GM21423 (cell line): Measurements from ENCODE around the gene FCHSD1.

Experiments used
- ATAC-seq: cut with Tn5 transposase; IDR thresholded peaks from one replicate; pipeline ENCODE4 v1.9.1; 2021; ENCODE audit warnings: mild to moderate bottlenecking, moderate library complexity; ENCODE audit not compliant: unreplicated experiment

The FCHSD1 gene

DNA sequence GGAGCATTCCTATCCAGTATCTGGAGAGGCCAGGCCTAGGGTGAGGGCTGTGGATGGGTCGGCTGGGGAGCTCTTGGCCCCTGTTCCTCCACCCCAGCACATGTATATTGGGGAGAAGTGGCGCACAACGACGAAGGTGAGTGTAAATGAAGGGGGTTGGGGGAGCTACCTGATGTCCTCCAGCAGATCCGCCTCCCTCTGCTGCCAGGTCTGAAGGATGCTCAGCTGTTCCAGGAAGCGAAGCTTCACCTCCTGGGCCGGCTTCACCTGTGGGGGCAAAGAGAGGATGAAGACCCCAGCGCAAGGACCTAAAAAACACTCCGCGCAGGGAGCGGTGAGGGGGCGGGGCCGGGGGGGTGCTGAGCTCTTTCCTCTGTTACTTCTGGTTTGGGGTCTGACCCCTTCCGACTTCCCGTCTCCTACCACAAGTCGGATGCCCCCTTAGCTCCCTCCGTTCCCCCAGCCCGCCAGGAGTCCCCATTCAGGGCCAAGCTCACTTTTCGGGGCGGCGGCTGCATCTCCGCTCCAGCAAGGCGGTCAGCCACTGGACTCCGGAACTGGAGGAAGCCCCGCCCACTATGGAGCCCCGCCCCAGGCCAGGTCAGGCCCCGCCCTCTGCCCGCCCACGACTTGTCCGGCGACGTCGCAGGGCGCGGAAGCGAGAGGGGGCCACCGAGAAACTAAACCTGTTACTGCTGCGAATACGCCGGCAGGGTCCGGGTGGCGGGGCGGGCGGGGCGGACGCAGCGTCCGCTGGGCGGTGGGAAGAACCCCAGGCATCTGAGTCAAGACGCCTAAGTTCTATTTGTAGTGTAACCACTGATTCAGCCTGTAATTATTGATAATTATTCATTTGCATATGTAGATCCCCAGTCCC lies at the start of gene FCHSD1:
Gene FCHSD1, minus strand, starts transcription at position 568 of the 877 bp plus-strand sequence. Its CDS starts 50 bp downstream, at position 518.
- peak; percentile 97 for ATAC-seq

DNA sequence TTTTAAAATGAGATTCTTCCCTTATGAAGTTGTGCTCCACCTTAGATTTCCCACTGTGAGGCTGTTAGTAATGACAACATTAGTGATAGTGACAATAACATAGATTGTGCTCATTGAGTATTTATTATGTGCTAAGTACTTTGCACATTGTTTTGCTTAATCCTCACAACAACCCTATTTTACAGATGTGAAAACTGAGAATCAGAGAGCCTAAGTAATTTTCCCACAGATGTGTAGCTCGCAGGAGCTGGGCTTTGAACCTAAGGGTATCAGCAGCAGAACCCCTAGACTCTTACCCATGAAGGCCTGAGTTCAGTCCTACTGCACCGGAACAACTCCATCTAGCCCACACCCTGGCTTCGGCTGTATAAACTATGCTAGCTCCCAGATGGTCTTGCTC lies 46.4 kb upstream of the FCHSD1 start:
- no peak for ATAC-seq

- ATAC-seq, result no peak
These were observed 45.2 kb upstream of the FCHSD1 start for GRCh38 chr5:141696431-141696830.

DNA sequence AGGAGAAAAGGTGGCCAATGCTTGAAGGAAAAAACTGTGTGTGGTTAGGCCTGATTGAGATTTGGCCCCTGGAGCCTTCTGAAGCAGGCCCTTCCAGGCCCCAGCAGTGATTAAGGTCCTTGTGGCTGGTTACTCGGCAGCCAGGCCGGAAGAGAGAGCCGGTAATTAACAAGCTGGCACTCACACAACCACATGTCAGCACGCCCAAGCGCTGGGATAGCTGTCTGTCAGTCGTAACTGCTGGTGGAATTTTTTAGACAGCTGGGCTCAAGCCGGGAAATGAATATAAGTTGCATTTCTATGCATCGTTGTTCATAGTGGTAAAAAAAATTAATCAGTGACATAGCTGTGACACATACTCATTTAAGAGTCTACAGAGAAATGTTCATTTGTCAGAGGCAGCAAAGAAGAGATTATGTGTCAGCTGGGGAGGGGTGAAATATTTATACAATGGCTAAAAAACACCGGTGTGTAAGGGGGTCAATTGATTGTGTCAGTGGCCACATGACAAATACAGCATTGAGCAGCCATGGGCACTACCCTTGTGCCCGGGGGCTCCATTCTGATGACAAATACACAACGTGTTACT lies 44.5 kb upstream of the FCHSD1 start:
- no peak for ATAC-seq

- no peak for ATAC-seq
These were observed 43.3 kb upstream of the FCHSD1 start for GRCh38 chr5:141694479-141694878.

DNA sequence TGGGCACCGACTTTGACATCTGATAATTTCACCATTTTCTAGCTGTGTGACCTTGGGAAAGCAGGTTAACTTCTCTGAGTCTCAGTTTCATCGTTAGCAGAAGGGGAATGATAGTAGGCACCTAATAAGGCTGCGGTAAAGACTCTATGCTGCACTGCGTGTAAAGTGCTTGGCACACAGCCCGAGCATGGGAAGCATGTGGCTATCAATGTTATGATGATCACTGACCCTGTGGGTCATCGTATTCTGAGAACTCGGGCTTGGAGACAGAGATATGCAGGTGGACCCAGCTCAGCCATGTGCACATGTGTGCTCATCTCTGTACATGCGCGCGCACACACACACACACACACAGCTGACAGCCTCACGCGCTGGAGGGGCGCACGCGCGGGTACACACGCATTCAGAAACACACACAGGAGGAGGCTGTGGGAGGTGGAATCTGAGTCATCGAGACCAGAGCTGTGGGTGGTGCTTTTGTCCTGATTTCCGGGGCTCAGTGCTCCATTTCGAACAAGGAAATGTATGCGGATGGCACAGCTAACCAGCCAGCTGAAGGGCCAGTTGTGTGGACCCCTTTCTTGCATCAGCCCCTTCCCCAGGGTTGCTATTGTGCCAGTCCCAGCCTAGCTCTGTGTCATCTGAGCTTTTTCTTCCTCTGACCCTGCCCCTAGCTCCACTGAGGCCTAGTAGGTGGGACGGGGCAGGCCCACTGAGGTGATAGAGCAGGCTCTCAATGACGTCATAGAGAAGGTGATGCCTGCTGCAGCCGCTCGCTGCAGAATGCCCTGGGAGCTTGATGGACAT lies 41.9 kb upstream of the FCHSD1 start:
- ATAC-seq, result no peak

- no peak for ATAC-seq
These were observed 41.3 kb upstream of the FCHSD1 start for GRCh38 chr5:141692533-141692888.

DNA sequence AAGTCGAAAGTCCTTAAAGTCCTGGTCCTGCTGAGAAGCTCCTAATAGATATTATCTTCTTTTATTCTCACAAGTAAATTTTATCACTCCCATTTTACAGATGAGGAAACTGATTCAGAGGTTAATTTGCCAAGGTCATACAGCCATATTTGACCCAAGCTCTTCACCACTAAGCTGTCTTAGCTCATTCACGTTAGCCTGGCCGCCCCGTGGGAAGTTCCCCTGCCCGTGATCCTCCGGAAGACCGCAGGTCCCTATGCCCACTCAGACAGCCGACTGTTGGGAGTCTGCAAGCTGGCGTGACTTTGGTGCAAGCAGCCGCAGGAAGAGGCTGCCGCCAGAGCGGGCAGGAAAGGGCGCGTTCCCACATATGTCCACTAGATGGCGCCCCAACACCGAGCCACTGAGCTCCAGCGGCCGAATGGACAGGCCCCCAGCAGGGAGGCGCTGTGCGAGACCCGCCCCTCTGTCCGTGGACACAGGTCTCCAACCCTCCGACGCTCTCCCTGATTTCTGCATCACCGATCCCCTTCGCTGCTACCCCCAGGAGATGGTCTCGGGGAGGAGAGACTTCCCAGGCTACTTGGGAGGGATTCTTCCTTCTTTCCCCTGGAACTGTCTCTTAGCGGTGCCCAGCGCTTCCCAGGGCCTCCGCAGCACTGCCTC lies 40.8 kb upstream of the FCHSD1 start:
- ATAC-seq, result peak; percentile 86

GRCh38 chr5:141691286-141691866 lies 40.2 kb upstream of the FCHSD1 start:
- no peak for ATAC-seq

DNA sequence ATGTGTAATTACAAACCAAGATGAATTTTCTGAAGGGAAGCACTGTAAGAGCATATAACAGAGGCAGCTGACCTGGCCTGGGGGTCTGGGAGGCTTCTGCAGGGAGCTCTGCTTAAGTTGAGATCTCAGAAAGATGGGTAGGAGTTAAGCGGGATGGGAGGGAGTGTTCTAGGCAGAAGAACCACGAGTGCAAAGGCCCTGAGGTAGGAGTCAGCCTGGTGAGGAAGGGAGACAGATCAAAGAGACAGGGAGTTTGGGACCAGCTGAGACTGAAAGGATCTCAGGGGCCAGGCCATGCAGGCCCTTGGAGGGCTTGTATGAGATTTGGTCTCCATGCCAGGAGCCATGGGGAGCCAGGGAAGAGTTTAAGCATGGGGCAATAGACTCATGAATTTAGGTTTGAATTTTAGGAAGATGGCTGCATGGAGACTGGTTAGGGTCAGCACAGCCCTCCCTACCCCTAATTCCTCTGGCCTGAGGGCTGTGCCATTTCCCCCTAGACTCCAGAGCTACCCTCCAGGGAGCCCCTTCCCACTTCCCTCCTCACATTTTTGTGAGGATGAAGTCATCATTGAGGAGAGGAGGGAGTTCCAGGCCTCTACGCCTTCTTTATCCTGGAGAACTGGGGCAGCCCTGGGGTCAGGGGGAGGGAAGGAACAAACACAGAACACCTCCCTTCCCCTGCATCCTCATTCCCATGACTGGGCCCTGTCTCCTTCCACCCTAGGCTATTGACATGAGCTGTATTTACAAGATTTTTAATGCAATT lies 35.6 kb upstream of the FCHSD1 start:
- ATAC-seq, result no peak

GRCh38 chr5:141685591-141685990 lies 34.4 kb upstream of the FCHSD1 start:
- no peak for ATAC-seq

DNA sequence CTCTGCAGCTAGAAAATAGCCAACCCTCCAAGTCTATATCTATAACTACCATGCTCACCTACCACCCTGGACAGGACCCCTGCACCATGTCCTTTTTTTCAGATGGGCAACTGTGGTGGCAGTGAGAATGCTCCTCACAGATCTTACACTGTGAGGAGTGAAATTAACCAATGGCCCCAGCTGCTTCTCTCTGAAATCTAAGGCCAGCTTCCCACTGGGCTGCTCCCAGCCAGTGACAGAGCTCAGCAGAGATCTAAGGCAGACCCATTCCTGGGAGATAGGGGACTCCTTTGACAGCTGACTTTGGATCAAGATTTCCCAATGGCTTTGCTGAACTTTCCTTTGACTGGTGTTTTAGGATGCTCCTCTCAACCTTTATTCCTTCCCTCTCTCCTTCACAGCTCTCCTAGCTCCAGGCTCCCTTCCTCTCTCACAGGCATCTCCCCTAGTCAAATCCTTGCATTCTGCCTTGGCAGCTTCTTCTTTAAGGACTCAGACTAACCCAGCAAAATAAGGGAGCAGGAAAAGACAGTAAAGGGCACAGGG lies 32.5 kb upstream of the FCHSD1 start:
- ATAC-seq, result no peak

DNA sequence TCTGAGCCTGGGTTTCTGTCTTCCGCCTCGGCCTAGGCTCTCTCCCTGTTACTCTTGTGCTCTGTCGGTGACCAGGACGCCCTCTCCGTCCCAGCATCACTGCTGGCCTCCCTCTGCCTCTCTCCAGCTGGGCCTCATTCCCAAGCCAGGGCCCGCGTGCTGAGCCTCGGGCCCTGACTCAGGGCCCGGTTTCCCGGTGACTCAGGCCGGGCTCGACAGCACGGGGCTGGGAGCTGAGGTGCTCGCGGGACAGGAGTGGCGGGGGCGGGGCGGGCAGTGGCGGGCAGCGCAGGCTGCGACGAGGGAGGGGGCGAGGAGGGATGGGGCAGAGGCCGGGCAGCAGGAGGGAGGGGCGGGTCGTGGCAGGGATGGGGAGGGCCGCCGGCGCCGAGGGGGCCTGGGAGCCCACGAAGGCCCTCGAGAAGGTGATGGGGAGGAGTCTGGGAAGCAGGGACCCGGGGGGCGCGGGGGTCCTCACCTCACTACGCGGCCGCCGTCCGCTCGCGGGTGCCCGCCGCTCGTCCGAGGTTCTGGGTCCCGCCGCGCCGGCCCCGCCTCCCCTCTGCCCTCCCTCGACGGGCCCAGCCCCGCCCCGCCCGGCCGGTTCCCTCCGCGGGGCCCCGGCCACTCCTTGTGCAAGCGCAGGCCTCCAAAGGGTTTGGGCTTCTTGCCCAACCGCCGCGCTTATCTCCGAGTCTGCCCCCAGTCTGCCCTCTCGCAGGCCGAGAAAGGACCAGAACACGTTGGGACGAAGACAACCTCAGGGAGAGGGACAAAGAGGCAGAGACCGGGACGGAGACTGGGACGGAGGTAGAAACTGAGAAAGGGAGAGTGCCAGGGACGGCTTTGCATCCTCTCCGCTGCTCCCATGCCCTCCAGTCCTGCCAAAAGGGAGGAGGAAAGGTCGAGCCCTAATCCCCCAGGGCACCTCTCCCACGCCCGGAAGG lies 30.8 kb upstream of the FCHSD1 start, which contains the start of gene ARAP3:
Gene ARAP3, minus strand, starts transcription at position 536 of the 947 bp plus-strand sequence. CDS start 1,744 bp downstream, outside the sequence.
- no peak for ATAC-seq

- ATAC-seq, result no peak
These were observed 30.1 kb upstream of the FCHSD1 start for GRCh38 chr5:141681295-141681694.

DNA sequence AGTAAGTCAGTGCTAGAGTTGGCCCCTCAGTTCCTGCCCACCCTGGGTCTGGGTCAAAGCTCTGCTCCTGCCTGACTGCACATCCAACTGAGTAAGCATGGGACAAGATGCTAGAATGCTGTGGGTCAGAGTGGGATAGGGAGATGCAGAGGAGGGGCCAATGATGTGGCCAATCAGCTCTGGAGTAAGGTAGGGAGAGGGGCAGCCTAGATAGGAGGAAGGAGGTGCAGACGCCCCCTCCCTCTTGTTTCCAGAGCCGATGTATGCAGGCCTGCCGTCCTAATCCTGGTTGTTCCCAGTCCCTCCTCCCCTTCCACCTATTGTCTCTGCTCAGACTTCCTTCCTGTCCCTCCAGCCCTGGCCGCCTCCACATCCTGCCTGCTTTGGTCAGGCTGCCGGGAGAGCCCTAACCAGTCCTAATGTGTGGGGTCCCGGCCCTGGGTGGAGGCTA lies 29.6 kb upstream of the FCHSD1 start:
- ATAC-seq, result no peak

- ATAC-seq, result no peak
These were observed 29.0 kb upstream of the FCHSD1 start for GRCh38 chr5:141680178-141680577.

DNA sequence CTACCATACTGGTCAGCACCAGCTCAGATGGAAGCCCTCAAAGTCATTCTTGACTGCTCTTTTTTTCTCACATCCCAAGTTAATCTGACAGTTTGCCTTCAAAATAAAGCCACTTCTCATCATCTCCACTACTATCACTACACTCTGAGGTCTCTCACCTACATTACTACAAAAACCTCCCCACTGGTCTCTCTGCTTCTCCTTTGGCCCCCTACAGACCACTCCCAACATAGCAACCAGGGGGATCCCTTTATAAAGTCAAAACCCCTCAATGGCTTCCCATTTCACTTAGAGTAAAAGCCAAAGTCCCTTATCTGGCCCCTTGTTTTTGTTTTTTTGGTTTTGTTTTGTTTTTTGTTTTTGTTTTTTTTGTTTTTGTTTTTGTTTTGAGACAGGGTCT lies 26.2 kb upstream of the FCHSD1 start:
- no peak for ATAC-seq

DNA sequence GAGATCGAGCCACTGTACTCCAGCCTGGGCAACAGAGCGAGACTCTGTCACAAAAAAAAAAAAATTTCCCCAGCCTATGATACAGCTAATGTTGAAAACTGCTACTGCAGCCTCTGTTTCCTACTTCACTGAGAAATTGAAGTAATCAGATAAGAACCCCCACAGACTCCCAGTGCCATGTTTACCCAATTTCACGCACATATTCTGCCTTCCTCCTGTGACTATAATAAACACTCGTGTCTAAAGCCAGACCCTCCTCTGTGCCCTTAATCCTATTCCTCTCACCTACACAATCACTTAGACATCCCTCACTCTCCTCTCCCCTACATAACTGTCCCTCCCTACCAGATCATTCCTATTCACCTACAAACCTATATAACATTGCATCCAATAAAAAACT lies 24.5 kb upstream of the FCHSD1 start:
- ATAC-seq, result no peak
